Embryonic facial prominence (tissue), 1 donor: ENCODE data around the gene PXDN.
"Not testable (repeated sequence)": the region's sequence is repeated elsewhere in the genome, so short reads cannot be mapped to it uniquely, and the experiment has no call there.

Source experiments
- DNase-seq: peaks from one replicate; pipeline ENCODE4 v3.0.0-alpha.2; 2016; ENCODE audit errors: extremely low spot score

The PXDN gene

DNA sequence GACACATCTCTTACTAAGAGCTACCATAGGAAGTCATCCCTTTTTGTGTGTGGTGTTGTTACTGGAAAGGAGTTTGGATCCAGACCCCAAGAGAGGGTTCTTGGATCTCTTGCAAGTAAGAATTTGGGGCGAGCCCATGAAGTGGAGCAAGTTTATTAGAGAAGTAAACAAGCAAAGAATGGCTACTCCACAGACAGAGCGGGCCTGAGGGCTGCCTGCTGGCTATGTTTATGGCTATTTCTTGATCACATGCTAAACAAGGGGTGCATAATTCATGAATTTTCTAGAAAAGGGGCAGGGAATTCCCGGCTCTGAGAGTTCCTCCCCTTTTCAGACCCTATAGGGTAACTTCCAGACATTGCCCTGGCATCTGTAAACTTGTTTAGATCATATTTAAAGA, 30.6 kb upstream of the PXDN start:
- DNase-seq, result no peak

DNA sequence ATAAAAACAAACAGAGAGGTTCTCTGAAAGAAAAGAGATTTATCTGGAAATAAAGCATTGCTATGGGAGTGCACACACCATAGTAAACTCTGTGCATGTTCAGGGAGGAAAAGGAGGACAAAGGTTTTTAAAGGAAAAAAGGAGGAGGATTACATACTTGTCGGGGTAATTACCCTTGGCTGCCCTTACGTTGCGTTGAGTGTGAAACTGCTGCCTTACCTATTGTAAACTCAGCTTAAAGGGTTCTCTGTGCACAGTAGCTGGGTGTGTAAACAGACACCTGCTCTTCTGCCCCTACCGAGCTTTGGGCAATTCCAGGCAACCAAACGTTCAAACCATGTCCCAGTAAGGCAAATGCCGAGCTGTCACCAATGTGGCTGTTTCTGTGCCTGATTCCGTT, 29.6 kb upstream of the PXDN start:
- DNase-seq, result no peak

DNA sequence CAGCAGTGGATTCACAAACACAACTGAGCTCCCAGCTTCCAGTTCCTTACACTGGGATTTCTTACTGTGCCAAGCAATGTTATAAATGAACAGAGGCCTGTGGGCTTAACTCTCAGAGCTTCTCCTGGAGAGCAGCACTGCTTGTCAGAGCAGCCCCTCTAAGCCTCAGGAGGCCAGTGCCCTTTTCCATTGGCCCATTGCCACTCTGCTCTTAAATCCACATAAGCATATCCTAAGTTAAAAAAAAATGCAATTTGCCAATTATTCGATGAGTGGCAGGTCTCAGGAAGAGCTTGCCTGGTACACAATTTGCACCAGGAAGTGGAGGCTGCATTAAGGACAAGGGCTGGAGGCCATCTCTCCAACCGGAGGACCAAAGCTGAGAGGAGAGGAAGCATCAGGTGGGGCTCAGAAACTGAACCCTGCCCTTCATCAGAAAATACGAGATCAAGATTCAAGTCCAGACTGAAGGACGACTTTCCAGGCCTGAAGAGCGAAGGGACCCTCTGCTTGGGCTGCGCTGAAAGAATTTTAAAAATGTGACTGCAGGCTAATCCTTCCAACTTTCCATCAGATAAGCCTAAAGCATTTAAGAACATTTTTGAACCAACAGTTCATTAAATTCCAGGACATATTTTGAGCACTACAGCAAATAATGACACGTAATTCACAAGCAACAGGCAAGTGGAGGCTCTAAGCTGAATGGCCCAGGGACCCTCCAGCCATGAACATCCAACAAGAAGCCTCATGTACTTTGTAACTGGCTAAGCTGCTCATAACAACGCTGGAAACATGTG, 28.4 kb upstream of the PXDN start:
- no peak for DNase-seq

DNA sequence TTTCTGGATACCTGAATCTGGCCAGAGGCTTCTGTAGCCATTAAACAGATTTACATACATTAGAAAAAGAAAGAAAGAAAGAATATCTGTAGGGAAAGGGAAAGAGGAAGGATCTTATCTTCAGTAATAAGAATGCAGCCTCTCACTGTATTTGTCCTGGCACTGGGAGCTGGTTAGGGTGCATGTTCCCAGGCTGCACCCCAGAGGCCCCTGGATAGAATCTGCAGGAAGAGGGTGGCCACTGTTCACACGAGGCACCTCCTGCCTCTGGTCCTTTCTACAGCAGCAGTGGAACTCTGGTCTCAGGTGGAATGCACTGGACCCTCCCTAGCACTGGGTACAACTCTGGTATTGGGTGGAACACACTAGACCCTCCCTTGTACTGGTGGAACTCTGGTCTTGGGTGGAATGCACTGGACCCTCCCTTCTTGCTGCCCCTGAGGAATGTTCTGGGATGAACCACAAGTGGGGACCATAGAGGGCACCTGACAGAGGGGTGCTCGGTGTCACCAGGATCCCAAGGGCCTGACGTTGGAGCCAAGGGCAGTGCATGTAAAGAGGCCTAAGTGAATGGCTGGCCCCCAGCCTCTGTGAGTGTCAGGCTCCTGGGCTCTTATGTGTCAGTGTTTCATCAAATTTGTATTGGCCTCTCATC, 27.4 kb upstream of the PXDN start:
- DNase-seq, result no peak

DNA sequence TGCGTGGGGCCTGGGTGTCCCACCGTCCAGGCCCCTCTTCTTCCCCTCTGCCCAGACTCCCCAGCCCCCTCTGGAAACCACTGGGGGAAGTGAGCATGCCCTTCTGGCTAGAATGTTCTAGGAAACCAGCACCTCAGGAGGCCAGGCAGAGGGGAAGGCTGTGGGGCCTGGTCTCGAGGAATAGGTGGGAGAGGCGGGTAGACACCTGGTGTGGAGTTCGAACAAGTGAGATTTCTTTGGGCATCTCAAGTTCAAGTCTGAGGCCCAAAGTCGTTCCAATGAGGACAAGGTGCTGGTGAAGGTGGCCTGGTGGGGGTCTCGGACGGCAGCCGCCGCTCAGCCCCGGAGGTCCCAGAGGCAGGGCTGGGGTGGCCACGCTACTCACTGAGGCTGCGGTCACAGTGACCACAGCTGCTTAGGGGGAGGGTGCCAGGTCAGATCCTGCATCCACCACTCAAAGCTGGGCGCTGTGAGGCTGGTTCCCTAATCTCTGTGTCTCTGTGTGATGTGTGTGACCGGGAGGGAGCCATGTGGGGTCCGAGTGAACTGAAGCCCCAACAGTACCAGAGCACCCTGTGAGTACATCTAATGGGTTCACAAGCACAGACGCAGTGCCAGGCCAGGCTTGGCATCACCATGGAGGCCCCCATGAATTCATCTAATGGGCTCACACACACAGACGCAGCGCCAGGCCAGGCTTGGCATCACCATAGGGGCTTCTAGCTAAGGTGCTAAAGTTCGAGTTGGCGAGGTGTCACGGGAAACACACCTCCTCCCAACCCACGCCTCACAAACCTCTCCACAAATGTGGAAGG, 26.5 kb upstream of the PXDN start:
- no peak for DNase-seq

DNA sequence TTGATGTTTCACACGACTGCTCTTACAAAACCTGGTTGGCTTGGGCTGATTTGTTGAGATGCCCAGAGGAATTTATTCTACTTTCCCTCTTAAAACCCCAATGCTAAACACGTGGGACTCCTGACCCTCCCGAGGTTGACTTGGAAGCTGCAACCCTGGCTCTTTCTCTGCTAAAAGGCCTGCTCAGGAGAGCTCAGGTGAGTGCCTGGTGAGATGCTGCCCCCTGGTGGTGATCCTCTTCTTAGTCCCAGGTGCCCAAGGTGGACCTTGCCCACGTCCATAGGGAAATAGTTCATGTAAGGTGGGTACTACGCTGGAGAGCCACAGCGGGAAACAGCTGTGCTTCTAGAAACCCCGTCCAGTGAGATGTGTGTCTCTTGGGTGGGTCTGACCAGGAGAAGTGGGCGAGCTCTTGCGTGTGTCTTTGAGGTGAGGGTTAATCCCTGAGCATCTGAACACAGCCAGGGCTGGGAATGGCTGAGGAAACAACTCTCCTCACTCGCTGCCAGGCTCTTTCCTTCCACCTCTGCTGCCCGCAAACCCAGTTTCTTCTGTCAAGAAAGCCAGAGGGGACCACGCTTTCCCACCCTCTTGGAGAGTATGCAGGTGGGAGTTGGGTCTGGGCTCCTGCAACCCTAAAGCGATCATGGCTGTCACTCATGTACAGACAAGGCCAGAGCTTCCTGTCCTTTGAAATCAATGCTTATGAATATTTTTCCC, 25.5 kb upstream of the PXDN start:
- no peak for DNase-seq

GRCh38 chr2:1767939-1768691, 23.8 kb upstream of the PXDN start:
- no peak for DNase-seq

DNA sequence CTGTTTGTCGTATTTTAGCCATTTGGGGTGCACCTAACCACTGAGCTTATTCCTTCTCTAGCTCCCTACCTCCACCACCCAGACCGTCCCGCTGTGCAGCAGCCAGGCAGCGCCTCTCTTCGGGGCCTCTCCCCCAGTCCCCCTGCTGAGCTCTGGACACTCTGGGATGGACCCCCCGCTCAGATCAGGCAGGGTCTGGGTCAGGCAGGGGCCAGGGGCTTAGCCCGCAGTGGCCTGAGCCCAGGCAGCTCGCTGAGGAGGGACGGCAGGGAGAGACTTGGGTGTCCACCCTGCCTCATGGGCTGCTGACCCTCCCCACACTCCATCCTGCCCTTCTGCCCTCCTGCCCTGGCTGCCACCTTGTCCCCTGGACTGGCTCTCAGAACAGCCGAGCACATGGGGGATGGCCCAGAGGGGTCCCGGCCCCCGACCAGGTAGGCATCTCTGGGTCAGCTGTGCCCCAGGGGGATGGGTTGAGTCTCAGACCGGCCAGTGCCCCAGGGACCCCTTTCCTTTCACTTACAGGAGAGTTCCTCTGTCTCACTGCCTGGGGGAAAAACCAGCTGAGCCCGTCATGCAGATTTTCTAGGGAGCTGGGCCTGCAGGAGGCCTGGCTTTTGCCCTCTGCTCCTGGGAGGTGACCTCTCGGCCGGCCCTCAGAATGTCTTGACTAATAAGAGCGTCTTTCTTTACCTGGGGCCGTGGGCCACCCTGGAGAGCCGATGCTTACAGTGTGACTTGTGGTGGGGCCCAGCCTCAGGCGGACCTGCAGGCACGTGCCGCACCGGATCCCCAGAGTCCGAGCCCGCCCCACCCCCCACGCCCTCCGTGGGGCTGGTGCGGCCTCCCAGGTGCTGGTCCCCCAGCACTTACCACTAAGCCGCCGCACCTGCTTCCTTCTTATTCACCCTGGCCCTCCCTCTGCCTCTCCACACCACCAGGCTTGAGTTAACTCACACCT, 22.8 kb upstream of the PXDN start:
- no peak for DNase-seq

DNA sequence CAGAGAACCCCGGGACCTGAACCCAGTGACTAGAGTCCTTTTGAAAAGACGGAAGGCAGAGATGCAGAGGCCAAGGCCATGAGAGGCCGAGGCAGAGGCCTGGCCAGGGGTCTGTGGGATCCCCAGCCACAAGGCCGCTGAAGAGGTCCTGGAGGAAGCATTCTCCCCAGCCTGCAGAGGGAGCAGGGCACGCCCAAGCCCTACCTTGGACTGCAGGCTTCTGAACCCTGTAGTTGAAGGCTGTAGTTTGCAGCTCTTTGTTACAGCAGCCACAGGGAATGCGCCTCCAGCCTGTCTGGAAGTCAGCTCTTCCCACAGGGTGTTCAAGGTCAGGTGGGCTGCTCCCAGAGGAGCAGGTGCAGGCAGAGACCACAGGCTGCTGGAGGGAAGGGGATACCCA, 22.1 kb upstream of the PXDN start:
- DNase-seq, result no peak

DNA sequence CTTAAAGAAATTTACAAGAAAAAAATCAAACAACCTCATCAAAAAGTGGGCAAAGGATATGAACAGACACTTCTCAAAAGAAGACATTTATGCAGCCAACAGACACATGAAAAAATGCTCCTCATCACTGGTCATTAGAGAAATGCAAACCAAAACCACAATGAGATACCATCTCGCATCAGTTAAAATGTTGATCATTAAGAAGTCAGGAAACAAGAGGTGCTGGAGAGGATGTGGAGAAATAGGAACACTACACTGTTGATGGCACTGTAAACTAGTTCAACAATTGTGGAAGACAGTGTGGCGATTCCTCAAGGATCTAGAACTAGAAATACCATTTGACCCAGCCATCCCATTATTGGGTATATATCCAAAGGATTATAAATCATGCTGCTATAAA, 20.9 kb upstream of the PXDN start:
- not testable (repeated sequence) for DNase-seq

GRCh38 chr2:1759611-1759930, 15.3 kb upstream of the PXDN start:
- no peak for DNase-seq

DNA sequence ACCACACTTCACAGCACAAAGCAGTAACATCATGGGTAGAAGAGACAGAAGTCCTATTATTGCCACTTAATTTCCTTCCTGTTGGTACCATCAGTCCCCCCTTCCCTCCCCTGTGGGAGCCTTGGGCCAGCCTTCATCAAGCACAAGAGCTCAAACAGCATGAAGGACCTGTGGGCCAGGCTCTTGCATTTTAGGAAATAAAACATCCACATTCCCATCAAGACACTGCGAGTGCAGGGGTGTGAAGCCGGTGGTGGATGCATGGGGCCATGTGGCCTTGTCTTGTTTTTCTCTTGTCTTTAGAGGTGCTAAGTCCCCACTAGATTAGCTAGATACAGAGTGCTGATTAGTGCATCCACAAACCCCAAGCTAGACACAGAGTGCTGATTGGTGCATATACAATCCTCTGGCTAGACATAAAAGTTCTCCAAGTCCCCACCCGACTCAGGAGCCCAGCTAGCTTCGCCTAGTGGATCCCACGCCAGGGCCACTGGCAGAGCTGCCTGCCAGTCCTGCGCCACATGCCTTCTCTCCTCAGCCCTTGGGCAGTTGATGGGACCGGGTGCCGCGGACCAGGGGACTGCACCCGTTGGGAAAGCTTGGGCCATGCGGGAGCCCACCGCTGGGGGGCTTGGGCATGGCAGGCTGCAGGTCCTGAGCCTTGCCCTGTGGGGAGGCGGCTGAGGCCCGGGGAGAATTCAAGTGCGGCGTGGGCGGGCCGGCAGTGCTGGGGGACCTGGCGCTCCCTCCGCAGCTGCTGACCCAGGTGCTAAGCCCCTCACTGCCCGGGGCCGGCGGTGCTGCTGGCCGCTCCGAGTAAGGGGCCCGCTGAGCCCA, 14.7 kb upstream of the PXDN start:
- DNase-seq, result no peak

- DNase-seq, result no peak
Measured at GRCh38 chr2:1758171-1758570, 13.9 kb upstream of the PXDN start.

DNA sequence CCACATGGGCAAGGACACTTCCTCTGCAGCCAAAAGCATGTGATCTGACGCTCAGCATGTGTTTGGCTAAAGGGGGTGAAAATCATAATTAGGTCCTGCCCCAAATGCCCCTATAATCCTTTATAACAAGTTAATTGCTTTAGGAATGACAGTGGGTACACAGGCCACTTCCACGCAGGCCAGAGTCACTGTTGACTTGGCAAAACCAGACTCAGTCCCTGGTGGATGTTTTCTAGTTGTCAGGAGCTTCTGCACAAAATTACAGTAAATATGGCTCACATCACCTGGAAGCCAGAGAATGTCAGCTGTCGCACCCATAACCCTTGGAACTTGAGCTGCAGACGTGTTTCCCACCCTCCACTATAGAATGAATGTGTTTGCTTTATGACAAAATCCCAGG, 13.3 kb upstream of the PXDN start:
- DNase-seq, result no peak

GRCh38 chr2:1757146-1757545, 12.8 kb upstream of the PXDN start:
- not testable (repeated sequence) for DNase-seq

DNA sequence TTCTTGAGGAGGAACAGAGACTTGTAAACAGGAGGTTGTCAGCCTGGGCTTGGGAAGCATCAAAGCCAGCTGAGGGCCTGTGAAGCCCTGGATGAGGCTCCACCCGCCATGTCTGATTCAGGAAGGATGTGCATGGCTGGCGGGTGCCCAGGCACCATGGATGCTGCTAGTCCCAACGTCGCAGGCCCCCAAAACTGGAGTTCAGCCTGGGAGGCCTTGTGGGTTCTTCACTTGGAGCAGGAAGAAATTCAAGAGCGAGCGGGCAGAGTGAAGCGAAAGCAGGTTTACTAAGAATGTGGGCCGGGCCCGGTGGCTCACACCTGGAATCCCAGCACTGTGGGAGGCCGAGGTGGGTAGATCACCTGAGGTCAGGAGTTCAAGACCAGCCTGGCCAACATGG, 12.1 kb upstream of the PXDN start:
- DNase-seq, result no peak

DNA sequence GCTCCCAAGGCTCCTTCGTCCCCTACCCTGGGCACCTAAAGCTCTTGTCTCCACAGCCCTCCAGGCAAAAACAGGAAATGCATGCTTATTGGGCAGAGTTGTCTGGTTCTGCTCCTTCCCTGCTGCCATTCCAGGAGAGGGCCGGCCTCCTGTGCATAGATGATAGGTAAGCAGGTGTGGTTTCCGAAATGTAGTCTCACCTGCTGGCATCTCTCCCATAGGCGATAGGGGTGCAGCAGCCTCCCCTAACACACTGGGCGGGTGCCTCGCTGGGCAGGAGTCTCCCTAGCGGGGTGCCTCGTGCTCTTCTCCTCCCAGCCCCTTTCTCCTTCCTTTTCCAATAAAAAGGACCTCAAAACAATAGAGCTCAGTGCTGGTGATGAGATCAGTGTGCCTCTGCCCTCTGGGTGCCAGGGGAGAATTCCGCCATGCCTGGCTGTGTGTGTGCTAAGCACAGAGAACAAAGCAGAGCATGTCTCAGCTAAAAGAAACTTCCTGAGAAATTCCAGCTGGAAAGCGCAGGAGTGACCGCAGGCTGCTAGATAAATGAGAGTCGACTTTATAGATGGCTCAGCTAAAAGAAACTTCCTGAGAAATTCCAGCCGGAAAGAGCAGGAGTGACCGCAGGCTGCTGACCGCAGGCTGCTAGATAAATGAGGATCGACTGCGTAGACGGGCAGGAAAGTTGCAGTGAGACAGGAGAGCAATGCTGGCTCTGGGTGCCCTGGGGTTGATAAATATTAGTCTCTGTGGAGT, 11.3 kb upstream of the PXDN start:
- DNase-seq, result no peak

DNA sequence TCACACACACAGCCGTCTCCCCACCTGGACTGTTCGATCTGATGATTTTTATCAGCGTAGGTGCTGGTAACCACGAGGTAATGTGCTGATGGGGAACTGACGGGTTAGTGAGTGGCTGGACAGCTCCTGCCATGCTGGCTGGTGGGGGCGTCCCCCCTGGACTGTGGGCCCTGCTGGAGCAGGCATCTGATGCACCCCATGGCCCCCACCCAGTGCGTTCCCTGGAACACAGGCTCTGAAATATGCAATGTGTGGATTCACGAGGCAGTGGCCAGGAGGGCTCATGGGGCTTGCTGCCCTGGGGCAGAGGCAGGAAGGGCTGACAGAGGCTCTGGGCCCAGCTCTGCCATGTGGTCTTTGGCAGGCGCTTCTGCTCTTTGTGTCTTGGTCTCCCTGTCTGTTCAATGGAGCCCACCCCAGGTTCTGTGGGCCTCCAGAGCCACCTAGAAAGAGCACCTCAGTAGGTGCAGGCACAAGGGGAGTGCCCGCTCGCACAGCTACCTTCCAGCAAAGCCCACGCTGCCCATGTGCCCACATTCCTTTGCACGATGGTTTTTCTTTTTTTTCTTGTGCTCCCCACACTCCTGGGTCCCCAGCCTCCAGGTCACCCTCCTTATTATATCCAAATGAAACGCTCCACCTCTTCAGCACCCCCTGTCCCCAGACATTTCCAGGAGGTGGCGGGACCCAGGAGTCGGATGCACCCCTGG, 10.3 kb upstream of the PXDN start:
- no peak for DNase-seq
